GM19372 (cell line): ENCODE results near the gene GPR156.
"Not testable (repeated sequence)": the region's sequence is repeated elsewhere in the genome, so short reads cannot be mapped to it uniquely, and the experiment has no call there.

Experiments used
- ATAC-seq: cut with Tn5 transposase; IDR thresholded peaks from one replicate; pipeline ENCODE4 v1.9.1; 2021; ENCODE audit warnings: mild to moderate bottlenecking, low read depth, moderate library complexity; ENCODE audit not compliant: unreplicated experiment

The GPR156 gene

GRCh38 chr3:120167488-120167887 lies 117.5 kb downstream of the GPR156 start:
- no peak for ATAC-seq

DNA sequence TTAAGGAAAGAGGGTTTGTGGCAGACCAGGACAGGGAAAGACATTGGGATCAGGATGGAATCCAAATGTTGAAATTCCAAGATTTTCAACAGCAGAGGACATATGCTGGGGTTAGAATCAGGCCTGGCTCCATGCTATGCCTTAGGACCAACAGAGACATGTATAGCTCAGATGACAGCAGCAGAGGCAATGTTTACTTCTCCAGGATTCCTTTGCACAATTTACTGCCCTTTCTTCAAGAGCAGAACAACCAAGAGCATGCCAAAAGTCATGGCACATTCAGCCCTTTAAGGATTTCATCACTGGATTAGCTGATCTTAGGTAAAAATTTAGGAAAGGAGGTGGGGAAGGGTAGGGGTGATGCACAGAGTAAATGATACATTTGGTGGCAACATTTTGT lies 121.2 kb downstream of the GPR156 start:
- ATAC-seq = no peak

DNA sequence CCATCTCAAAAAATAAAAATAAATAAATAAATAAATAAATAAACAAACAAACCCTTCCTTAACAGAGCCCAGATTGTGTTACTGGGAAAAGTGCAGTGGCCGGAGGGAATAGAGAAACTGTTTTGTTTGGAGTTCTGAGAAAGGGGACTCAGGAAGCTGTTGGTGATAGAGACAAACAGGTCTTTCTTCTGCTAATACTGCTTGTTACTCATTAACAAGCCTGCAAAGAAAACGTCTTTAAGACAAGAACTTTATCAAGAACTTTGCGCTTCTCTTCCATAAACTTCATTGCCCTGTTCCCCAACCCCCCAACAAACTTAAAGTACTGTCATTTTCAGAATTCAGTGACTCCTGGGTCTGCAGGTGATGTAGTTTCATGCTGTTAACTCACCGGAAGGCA lies 122.0 kb downstream of the GPR156 start:
- no peak for ATAC-seq

DNA sequence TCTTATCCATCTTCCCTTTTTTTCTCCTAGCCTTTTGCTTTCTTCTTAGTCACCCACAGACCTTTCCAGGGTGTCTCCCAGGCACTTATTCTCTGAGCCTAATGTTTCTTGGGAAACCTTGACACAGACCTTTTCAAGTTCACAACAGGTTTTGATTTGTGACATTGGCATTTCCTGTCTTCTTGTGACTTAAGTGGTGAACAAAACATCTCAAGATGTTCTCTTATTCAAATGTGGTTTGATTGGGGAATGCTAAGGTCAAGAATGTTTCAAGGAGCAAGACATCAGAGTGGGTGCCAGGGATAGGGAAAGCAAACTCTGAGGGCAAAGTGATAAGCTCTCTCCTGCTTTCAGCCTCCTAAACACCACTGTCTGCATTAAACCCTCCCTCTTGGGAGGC lies 122.6 kb downstream of the GPR156 start:
- ATAC-seq = no peak

- ATAC-seq = no peak
Observed at GRCh38 chr3:120161902-120162301, 123.1 kb downstream of the GPR156 start.

DNA sequence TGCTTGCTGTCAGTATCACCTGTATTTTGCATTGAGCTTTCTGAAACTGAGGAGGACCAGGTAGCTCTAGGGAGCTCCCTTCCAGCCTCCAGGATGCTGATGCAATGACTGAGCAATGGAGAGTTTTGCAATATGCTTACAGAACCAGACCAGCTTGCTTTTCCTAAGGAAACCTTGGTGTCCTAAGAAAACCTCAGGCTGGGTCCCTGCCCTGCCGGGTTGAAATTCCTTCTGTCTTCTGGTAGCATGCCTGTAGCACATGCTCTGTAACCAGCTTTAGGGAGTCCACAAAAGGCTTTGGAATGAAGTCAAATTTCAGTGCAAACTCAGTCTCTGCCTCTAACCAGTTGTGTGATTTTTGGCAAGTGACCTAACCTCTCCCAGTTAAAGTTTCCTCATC lies 125.0 kb downstream of the GPR156 start:
- no peak for ATAC-seq

DNA sequence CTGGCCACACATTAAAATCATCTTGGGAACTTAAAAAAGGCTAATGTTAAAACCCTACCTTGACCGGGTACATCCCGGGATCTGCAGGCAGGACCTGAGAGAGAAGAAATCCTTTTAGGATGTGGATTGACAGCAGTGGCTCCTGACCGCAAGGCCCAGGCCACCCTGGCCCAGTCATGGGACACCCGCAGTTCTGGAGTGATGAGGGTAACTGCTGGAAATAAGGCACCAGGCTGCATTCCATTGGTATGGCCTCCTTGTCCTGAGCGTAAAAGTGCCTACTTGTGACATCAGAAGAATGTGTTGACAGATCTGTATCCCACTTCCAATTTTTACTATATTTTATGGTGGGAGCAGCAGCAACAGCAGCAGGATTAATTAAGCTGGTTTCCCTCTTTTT lies 127.3 kb downstream of the GPR156 start:
- no peak for ATAC-seq

GRCh38 chr3:120157113-120157512 lies 127.9 kb downstream of the GPR156 start:
- ATAC-seq = no peak

DNA sequence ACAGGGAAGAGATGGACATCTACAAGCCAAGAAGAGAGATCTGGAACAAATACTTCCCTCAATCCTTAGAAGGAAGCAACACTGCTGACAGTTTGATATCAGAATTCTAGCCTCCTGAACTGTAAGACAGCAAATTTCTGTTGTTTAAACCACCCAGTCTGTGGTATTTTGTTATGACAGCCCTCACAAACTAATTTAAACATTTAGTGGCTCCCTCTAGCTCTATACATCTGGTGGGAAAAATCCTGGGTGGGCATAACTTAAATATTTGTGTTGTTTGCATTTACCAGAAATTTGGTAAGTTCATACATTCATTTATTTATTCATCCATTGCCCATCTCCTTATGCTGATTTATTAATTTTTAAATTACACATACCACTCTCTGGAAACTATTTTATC lies 128.3 kb downstream of the GPR156 start:
- ATAC-seq = no peak

DNA sequence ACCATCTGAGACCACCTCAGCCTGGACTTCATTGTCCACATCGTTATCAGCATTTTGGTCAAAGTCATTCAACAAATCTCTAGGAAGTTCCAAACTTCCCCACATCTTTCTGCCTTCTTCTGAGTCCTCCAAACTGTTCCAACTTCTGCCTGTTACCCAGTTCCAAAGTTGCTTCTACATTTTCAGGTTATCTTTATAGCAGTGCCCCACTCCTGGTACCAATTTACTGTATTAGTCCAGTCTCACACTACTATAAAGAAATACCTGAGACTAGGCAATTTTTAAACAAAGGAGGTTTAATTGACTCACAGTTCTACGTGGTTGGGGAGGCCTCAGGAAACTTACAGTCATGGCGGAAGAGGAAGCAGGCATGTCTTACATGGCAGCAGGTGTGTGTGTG lies 129.3 kb downstream of the GPR156 start:
- ATAC-seq = not testable (repeated sequence)

DNA sequence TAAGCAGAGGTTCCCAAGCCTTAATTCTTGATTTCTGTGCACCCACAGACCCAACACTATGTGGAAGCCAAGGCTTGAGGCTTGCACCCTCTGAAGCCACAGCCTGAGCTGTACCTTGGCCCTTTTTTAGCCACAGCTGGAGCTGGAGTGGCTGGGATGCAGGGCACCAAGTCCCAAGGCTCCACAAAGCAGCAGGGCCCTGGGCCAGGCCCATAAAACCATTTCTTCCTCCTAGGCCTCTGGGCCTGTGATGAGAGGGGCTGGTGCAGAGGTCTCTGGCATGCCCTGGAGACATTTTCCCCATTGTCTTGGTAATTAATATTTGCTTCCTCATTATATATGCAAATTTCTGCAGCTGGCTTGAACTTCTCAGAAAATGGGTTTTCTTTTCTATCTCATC lies 129.9 kb downstream of the GPR156 start:
- no peak for ATAC-seq

DNA sequence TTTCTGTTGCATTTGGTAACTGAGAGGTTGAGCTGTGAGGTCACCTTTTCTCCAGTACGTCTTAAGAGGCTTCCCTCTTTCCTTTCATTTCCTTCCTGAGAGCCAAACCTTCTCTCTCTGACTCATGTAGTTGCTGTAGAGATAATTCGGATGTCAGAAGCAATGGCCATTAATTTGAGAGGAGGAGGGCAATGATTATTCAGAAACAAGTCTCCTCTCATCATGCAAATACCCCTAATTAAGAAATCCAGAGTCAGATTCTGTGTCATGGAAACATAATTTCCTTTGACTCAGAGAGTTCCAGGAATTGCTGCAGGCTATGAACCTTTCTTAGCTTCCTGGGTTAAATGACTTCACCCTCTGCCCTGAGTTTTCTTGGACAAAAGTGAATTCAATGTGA lies 131.7 kb downstream of the GPR156 start:
- no peak for ATAC-seq

GRCh38 chr3:120151791-120152190 lies 133.2 kb downstream of the GPR156 start:
- ATAC-seq = no peak

DNA sequence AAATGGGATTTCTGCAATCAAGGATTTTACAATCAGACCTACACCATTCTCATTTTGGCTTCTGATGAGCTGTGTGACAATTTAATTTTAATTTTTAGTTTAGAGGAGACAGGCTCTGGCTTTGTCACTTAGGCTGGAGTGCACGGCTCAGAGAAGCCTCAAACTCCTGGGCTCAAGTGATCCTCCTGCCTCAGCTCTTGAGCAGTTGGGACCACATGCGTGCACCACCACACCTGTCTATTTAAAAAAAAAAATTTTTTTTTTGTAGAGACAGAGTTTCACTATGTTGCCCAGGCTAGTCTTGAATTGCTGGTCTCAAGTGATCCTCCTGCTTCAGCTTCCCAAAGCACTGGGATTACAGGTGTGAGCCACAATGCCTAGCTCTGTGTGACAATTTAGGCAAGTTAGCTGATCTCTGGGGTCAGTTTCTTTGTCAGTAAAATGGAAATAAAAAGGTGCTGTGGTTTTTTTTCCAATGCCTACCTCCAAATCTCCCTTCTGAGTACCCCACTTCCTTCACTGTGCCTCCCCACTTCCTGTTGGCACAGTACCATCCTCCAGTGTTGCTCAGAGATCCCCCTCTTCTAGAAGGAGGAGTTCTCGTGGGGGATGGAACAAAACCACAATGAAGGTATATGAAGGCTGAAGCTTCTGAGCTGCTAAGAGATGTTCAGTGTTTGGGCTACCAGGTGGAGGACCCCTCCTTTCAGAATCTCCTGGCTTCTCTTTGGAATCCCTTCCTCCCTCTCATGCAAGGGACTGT lies 136.7 kb downstream of the GPR156 start:
- no peak for ATAC-seq

DNA sequence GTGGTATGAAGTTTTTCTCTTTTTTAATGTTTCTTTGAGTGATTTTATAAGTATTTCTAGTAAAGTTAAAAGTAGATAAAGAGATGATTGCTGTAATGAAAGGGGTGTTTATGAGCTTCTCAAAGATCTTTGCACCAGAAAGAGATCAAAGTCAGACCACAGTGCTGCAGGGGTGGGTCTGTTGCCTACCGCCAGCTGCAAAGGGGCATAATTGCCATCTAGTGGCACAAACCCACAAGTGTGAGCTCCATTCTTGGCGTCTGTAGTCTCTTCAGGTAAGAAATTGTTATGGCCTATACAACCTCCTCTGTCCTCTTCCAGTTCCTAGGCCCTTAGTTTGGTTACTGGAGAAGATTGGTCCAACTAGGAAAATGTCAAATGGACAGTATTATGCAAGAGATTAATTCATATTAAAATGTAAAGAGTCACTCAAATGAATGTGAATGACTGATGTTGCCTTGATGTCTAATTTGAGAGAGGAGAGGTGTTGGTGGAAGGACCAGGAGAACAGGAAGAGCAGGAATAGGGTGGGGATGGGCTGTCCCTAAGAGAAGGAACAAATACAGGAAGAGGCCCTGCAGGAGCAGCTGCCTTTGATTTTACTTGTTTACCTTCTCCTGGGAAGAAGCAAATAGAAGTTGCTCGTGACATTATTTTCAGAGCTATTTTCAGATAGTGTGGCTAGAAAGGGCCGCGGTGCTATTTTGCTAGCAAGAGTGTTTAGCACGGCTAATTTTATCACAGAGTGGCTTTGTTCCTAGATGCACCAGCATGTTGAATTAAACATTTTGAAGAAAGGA lies 137.8 kb downstream of the GPR156 start:
- ATAC-seq = no peak

- peak; percentile 47 for ATAC-seq
Observed at GRCh38 chr3:120145542-120146285, 139.3 kb downstream of the GPR156 start.

DNA sequence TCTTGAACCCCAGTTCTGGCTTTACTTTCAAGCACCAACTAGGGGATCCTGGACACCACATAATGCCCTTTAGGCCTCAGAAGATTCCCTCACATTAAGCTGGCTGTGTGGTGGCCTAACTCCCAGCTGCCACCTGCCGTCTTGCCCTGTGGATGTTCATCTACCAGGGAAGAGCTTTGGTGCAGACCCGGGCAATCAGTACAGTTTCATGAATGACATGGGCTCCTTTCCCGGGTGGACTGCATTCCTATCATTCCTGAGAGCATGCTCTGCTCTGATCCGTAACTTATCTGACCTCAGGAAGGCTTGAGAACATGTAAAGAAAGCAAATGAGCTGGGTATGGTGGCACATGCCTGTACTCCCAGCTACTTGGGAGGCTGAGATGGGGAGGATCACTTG lies 140.8 kb downstream of the GPR156 start:
- no peak for ATAC-seq

DNA sequence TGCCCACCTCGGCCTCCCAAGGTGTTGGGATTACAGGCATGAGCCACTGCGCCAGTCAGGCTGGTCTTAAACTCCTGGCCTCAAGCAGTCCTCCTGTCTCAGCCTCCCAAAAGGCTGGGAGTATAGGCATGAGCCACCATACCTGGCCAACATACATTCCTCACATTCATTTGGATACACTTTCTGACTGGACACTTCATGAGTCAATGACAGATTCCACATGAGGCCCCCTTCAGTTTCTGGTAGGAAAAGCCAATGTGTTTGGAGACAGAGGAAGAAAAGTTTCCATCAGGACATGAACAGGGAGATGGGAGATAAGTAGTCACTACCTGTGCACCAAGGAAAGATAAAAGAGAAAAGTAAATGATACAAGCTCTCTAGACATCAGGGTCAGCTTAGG lies 141.3 kb downstream of the GPR156 start:
- no peak for ATAC-seq

DNA sequence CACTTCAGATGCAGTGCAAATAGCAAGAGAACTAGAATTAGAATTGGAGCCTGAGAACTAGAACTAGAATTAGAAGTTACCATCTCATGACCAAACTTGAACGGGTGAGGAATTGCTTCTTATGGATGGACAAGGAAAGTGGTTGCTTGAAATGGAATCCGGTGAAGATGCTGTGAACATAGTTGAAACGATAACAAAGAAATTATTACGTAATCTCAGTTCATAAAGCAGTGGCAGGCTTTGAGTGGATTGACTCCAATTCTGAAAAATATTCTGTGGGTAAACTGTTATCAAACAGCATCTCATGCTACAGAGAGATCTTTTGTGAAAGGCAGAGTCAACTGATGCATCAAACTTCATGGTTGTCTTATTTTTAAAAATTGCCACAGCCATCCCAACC lies 142.8 kb downstream of the GPR156 start:
- no peak for ATAC-seq

DNA sequence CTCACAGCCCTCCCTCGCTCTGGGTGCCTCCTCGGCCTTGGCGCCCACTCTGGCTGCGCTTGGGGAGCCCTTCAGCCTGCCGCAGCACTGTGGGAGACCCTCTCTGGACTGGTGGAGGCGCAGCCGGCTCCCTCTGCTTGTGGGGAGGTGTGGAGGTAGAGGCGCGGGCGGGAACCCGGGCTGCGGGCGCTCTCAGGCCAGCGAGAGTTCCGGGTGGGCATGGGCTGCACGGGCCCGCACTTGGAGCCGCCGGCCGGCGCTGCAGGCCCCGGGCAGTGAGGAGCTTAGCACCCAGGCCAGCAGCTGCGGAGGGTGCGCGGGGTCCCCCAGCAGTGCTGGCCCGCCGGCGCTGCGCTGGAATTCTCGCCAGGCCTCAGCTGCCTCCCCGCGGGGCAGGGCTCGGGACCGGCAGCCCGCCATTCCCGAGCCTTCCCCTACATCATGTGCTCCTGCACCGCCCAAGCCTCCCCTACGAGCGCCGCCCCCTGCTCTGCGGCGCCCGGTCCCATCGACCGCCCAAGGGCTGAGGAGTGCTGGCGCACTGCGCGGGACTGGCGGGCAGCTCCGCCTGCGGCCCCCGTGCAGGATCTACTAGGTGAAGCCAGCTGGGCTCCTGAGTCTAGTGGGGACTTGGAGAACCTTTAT lies 144.8 kb downstream of the GPR156 start:
- ATAC-seq = no peak

GRCh38 chr3:120139140-120139539 lies 145.9 kb downstream of the GPR156 start:
- no peak for ATAC-seq
